Measurements from ENCODE around the gene ITSN2. TPM values are rescaled to one million over a fixed set of nuclear protein-coding genes. Genes with fewer than 3 reads are reported as not detected.

The ITSN2 gene
- polyA plus RNA-seq, 1 experiment, result 27.3 TPM

DNA sequence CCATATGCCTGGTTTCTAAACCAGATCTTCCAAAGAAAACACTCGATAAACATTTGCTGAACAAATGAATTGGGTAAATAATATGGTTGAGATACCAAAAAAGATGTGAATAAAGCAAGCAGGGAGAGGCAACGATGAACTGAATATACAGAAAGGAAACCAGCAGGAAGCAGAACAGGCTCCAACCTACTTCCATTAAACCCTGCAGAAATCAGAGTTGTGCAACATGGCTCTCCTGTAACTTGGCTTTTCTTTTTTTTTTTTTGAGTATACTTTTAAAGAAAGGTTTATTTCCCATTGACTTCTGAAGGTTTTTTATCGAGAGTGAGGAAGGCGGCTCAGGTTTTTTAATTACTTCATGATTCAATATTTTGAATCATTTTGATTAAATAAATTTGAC lies 23.5 kb downstream of the ITSN2 start:
- no peaks in the 10 kb centered on the region for H3K9me3 ChIP-seq (ENCODE audit: control insufficient read depth, insufficient read depth, low read length)
- POLR2A ChIA-PET, result no interaction called here
- no peaks in the 10 kb centered on the region for H3K27me3 ChIP-seq (ENCODE audit: control insufficient read depth, insufficient read depth, low read length)
- TF ChIP-seq, protein P1, sequence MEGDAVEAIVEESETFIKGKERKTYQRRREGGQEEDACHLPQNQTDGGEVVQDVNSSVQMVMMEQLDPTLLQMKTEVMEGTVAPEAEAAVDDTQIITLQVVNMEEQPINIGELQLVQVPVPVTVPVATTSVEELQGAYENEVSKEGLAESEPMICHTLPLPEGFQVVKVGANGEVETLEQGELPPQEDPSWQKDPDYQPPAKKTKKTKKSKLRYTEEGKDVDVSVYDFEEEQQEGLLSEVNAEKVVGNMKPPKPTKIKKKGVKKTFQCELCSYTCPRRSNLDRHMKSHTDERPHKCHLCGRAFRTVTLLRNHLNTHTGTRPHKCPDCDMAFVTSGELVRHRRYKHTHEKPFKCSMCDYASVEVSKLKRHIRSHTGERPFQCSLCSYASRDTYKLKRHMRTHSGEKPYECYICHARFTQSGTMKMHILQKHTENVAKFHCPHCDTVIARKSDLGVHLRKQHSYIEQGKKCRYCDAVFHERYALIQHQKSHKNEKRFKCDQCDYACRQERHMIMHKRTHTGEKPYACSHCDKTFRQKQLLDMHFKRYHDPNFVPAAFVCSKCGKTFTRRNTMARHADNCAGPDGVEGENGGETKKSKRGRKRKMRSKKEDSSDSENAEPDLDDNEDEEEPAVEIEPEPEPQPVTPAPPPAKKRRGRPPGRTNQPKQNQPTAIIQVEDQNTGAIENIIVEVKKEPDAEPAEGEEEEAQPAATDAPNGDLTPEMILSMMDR (IDR thresholded peaks at IDR 0.05; ENCODE audit: low read depth, low read length), result no peak
- CTCF ChIA-PET, result interaction anchor here (0.7 kb wide), 1 partner anchor 512 kb away, joined by 6 read pairs; no protein-coding TSS in a partner anchor
- no peak overlapping the region for H3K4me3 ChIP-seq (ENCODE audit: low read depth, low read length)
- no peak overlapping the region for H3K27ac ChIP-seq (ENCODE audit: low read depth, low read length)
- no peak for DNase-seq (ENCODE audit: low read depth, low spot score)

DNA sequence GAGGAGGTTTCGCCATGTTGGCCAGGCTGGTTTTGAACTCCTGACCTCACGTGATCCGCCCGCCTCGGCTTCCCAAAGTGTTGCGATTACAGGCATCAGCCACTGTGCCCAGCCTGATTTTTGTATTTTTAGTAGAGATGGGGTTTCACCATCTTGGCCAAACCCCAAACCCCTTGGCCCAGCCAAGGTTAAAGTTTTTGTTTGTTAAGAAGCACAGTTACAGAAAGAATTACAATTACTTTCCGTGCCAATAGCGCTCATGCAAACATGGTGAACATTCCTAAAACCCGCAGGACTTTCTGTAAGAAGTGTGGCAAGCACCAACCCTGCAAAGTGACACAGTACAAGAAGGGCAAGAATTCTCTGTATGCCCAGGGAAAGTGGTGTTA lies 26.1 kb downstream of the ITSN2 start:
- TF ChIP-seq, protein P1 (IDR thresholded peaks at IDR 0.05; ENCODE audit: low read depth, low read length), result no peak
- Histone ChIP-seq H3K4me3 (ENCODE audit: low read depth, low read length) (no peak overlapping the region), H3K9me3 (ENCODE audit: control insufficient read depth, insufficient read depth, low read length) (no peaks in the 10 kb centered on the region), H3K27ac (ENCODE audit: low read depth, low read length) (no peak overlapping the region), H3K27me3 (ENCODE audit: control insufficient read depth, insufficient read depth, low read length) (no peaks in the 10 kb centered on the region)
- DNase-seq (ENCODE audit: low read depth, low spot score), result no peak
- ChIA-PET CTCF (interaction anchor here (0.6 kb wide), 1 partner anchor 408 kb away, joined by 3 read pairs; the partner anchor contains the start of gene ATAD2B), POLR2A (no interaction called here)

DNA sequence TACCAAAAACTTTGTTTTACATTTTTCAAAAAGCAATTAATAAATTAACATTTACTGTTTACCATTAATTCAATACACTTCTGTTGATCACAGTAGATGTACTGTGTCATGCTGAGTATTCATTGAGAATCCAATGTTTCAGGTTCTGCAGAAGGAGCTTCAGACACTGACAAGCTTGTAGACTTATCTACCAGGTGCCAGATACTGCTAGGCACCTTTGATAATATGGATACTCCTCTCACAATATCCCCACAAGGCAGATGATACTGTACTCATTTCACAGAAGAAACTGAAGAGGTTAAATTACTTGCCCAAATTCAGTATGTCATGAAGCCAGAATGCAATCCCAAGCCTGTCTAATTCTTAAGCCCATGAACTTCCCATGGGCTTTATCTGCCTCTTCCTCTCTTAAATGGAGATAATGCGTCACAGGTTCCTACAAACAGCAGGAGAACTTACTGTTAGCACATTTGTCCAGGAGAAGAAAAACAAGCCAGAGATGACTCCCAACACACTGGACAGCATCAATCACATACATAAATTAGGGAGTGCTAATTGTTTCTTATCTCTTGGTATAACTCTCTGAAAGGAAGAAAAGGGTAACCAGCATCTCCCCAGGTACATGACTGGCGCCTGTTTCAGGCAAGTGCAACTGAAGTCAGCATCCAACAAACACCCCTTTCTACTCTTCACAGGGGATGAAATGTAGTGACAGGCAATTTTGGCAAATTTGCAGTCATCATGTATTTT lies 27.4 kb downstream of the ITSN2 start:
- no peak for DNase-seq (ENCODE audit: low read depth, low spot score)
- Histone ChIP-seq H3K27me3 (ENCODE audit: control insufficient read depth, insufficient read depth, low read length) (no peaks in the 10 kb centered on the region), H3K9me3 (ENCODE audit: control insufficient read depth, insufficient read depth, low read length) (no peaks in the 10 kb centered on the region), H3K4me3 (ENCODE audit: low read depth, low read length) (no peak overlapping the region), H3K27ac (ENCODE audit: low read depth, low read length) (no peak overlapping the region)
- TF ChIP-seq, protein P1 (IDR thresholded peaks at IDR 0.05; ENCODE audit: low read depth, low read length), result no peak
- POLR2A ChIA-PET, result no interaction called here
- CTCF ChIA-PET, result no interaction called here

DNA sequence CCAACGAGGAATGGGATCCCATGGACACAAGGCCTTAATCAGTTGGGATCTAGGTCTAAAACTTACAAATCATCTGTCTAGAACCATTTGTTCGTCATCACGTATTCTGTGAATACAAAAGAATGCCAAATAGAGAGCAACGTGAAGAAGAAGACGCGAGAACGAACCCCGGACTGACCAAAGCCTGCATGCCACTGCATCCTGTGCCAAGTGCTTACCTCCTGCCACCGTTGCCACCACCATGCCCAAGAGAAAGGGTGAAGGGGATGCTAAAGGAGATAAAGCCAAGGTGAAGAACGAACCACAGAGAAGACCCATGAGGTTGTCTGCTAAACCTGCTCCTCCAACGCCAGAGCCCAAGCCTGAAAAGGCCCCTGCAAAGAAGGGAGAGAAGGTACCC lies 30.2 kb downstream of the ITSN2 start:
- TF ChIP-seq, protein P1 (IDR thresholded peaks at IDR 0.05; ENCODE audit: low read depth, low read length), result no peak
- H3K27me3 ChIP-seq (ENCODE audit: control insufficient read depth, insufficient read depth, low read length), result no peaks in the 10 kb centered on the region
- no peaks in the 10 kb centered on the region for H3K9me3 ChIP-seq (ENCODE audit: control insufficient read depth, insufficient read depth, low read length)
- no peak overlapping the region for H3K4me3 ChIP-seq (ENCODE audit: low read depth, low read length)
- DNase-seq (ENCODE audit: low read depth, low spot score), result no peak
- no peak overlapping the region for H3K27ac ChIP-seq (ENCODE audit: low read depth, low read length)
- ChIA-PET CTCF (no interaction called here), POLR2A (no interaction called here)

DNA sequence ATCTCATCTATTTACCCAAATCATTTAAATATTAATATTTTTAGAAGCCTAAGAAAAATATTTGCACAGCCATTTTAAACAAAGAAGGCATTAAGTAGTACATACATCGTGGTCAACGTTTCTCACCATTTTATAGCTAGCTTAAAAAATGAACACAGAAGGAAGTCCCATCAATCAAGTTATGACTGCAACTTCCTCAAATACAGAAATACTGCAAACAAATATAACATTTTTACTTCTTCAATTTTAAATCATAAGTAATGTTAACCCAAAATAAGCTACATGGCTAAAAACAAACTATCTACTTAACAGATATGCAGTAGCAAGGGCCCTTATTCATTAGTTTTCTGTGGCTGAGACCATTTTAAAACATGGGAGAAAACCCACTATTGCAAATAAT lies 30.6 kb downstream of the ITSN2 start:
- TF ChIP-seq, protein P1 (IDR thresholded peaks at IDR 0.05; ENCODE audit: low read depth, low read length), result no peak
- Histone ChIP-seq H3K27ac (ENCODE audit: low read depth, low read length) (no peak overlapping the region), H3K27me3 (ENCODE audit: control insufficient read depth, insufficient read depth, low read length) (no peaks in the 10 kb centered on the region), H3K9me3 (ENCODE audit: control insufficient read depth, insufficient read depth, low read length) (no peaks in the 10 kb centered on the region), H3K4me3 (ENCODE audit: low read depth, low read length) (no peak overlapping the region)
- ChIA-PET POLR2A (no interaction called here), CTCF (no interaction called here)
- DNase-seq (ENCODE audit: low read depth, low spot score), result no peak
